ENCODE measurements around the gene BLOC1S6.

- TF ChIP-seq POLR2AphosphoS5 (IDR thresholded peaks at IDR 0.05; ENCODE audit: control insufficient read depth, insufficient read depth, low read depth, low read length): no peak
- no peak for TF ChIP-seq USF1 (CRISPR knock-in tag; IDR thresholded peaks at IDR 0.05)
- no peak for TF ChIP-seq RBM25 (IDR thresholded peaks at IDR 0.05; ENCODE audit: low read depth, low read length, severe bottlenecking)
- no peak for TF ChIP-seq CTCF (IDR thresholded peaks at IDR 0.05 in 2 of 3, conservative IDR thresholded peaks at IDR 0.05 in 1 of 3; ENCODE audit: insufficient read depth in 2 of 3, low read depth in 1 of 3, low read length in 3 of 3)
- no peak for TF ChIP-seq POLR2A (conservative IDR thresholded peaks at IDR 0.05)
- no peak for TF ChIP-seq ZKSCAN1 (IDR thresholded peaks at IDR 0.05; ENCODE audit: low read depth, low read length)
- TF ChIP-seq ZBTB17 (CRISPR knock-in tag; IDR thresholded peaks at IDR 0.05): no peak
- TF ChIP-seq GMEB1 (CRISPR knock-in tag; IDR thresholded peaks at IDR 0.05): no peak
- no peak for TF ChIP-seq FOXP1 (CRISPR knock-in tag; IDR thresholded peaks at IDR 0.05)
- no peak for TF ChIP-seq E2F4 (CRISPR knock-in tag; IDR thresholded peaks at IDR 0.05; ENCODE audit: low read depth)
- no peak for TF ChIP-seq CBX5 (IDR thresholded peaks at IDR 0.05; ENCODE audit: borderline replicate concordance, low read depth)
- TF ChIP-seq SMARCE1 (IDR thresholded peaks at IDR 0.05): no peak
- TF ChIP-seq THRAP3 (IDR thresholded peaks at IDR 0.05; ENCODE audit: borderline replicate concordance): no peak
Measured at GRCh38 chr15:45604326-45604725, 17.1 kb downstream of the BLOC1S6 start.

Data from K562 (cell line).